Rectal smooth muscle tissue (tissue), 1 donor: ENCODE measurements around the gene TAS1R3.

Experiments used
- H3K27ac ChIP-seq: one replicate; pipeline ENCODE4 v1.7.0; 2013; ENCODE audit warnings: low read depth, low read length, inconsistent platforms
- H3K27me3 ChIP-seq: one replicate; pipeline ENCODE4 v1.7.0; 2013; ENCODE audit warnings: low read length; ENCODE audit not compliant: control insufficient read depth, insufficient read depth
- H3K36me3 ChIP-seq: one replicate; pipeline ENCODE4 v1.7.0; 2013; ENCODE audit warnings: low read length; ENCODE audit not compliant: control insufficient read depth, insufficient read depth
- H3K4me1 ChIP-seq: one replicate; pipeline ENCODE4 v1.7.0; 2013; ENCODE audit warnings: low read length; ENCODE audit not compliant: control insufficient read depth, insufficient read depth
- H3K4me3 ChIP-seq: one replicate; pipeline ENCODE4 v1.7.0; 2013; ENCODE audit warnings: low read length
- H3K9ac ChIP-seq: one replicate; pipeline ENCODE4 v1.7.0; 2013; ENCODE audit warnings: low read length

The TAS1R3 gene

GRCh38 chr1:1331068-1331965 is at the start of gene TAS1R3:
Gene TAS1R3 (plus strand): TSS chr1:1331280. CDS start chr1:1331346, 66 bp downstream.
- H3K27ac ChIP-seq, result no peak within 1 kb of the TSS
- peak within 1 kb of the TSS; percentile 3 for H3K4me3 ChIP-seq
- no peaks in the 10 kb centered on the region for H3K4me1 ChIP-seq
- H3K9ac ChIP-seq, result no peak within 1 kb of the TSS
- no peaks in the 10 kb centered on the region for H3K27me3 ChIP-seq
- H3K36me3 ChIP-seq, result peaks cover 2% of the 10 kb centered on the region

GRCh38 chr1:1281533-1282321 is 49.4 kb upstream of the TAS1R3 start:
- Histone ChIP-seq H3K27ac (no peak overlapping the region), H3K36me3 (no peaks in the 10 kb centered on the region), H3K27me3 (peaks cover 13% of the 10 kb centered on the region), H3K4me1 (no peaks in the 10 kb centered on the region), H3K9ac (no peak overlapping the region), H3K4me3 (no peak overlapping the region)

- Histone ChIP-seq H3K27ac (no peak overlapping the region), H3K9ac (no peak overlapping the region), H3K36me3 (no peaks in the 10 kb centered on the region), H3K4me3 (no peak overlapping the region), H3K27me3 (peaks cover 16% of the 10 kb centered on the region), H3K4me1 (no peaks in the 10 kb centered on the region)
Measured at GRCh38 chr1:1282998-1283397, 48.1 kb upstream of the TAS1R3 start.

- no peaks in the 10 kb centered on the region for H3K36me3 ChIP-seq
- no peak overlapping the region for H3K27ac ChIP-seq
- no peaks in the 10 kb centered on the region for H3K4me1 ChIP-seq
- H3K27me3 ChIP-seq, result peaks cover 16% of the 10 kb centered on the region
- no peak overlapping the region for H3K9ac ChIP-seq
- no peak overlapping the region for H3K4me3 ChIP-seq
Measured at GRCh38 chr1:1283821-1284220, 47.3 kb upstream of the TAS1R3 start.

GRCh38 chr1:1284221-1285101 is 46.6 kb upstream of the TAS1R3 start:
- H3K9ac ChIP-seq, result no peak overlapping the region
- no peak overlapping the region for H3K4me3 ChIP-seq
- no peak overlapping the region for H3K27ac ChIP-seq
- peaks cover 16% of the 10 kb centered on the region for H3K27me3 ChIP-seq
- no peaks in the 10 kb centered on the region for H3K4me1 ChIP-seq
- H3K36me3 ChIP-seq, result no peaks in the 10 kb centered on the region

- no peak overlapping the region for H3K27ac ChIP-seq
- H3K4me1 ChIP-seq, result no peaks in the 10 kb centered on the region
- no peak overlapping the region for H3K9ac ChIP-seq
- no peak overlapping the region for H3K4me3 ChIP-seq
- H3K27me3 ChIP-seq, result peaks cover 16% of the 10 kb centered on the region
- no peaks in the 10 kb centered on the region for H3K36me3 ChIP-seq
Measured at GRCh38 chr1:1285102-1285571, 45.9 kb upstream of the TAS1R3 start.

GRCh38 chr1:1285611-1286311 is 45.3 kb upstream of the TAS1R3 start:
- no peaks in the 10 kb centered on the region for H3K36me3 ChIP-seq
- H3K9ac ChIP-seq, result no peak overlapping the region
- H3K4me1 ChIP-seq, result no peaks in the 10 kb centered on the region
- H3K4me3 ChIP-seq, result no peak overlapping the region
- H3K27me3 ChIP-seq, result peaks cover 16% of the 10 kb centered on the region
- H3K27ac ChIP-seq, result no peak overlapping the region

GRCh38 chr1:1286313-1287261 is 44.5 kb upstream of the TAS1R3 start:
- H3K27me3 ChIP-seq, result peaks cover 16% of the 10 kb centered on the region
- no peak overlapping the region for H3K27ac ChIP-seq
- H3K36me3 ChIP-seq, result no peaks in the 10 kb centered on the region

GRCh38 chr1:1287288-1288110 is 43.6 kb upstream of the TAS1R3 start:
- no peak overlapping the region for H3K27ac ChIP-seq
- peaks cover 16% of the 10 kb centered on the region for H3K27me3 ChIP-seq
- no peaks in the 10 kb centered on the region for H3K36me3 ChIP-seq
- H3K4me3 ChIP-seq, result no peak overlapping the region
- no peaks in the 10 kb centered on the region for H3K4me1 ChIP-seq
- no peak overlapping the region for H3K9ac ChIP-seq

More at GRCh38 chr1:1286313-1287261, 44.5 kb upstream of the TAS1R3 start:
- H3K4me3 ChIP-seq, result no peak overlapping the region
- H3K4me1 ChIP-seq, result no peaks in the 10 kb centered on the region
- no peak overlapping the region for H3K9ac ChIP-seq

- no peaks in the 10 kb centered on the region for H3K4me1 ChIP-seq
- H3K27ac ChIP-seq, result no peak overlapping the region
- no peak overlapping the region for H3K4me3 ChIP-seq
- H3K27me3 ChIP-seq, result peaks cover 10% of the 10 kb centered on the region
- no peaks in the 10 kb centered on the region for H3K36me3 ChIP-seq
- no peak overlapping the region for H3K9ac ChIP-seq
Measured at GRCh38 chr1:1290238-1290731, 40.8 kb upstream of the TAS1R3 start.
